Loucy (cell line): ENCODE data around the gene SLC48A1.

Experiments
- H2AFZ ChIP-seq: fragments of 200-600 bp; sonication (generic); 2 replicates; pipeline ENCODE4 v1.6.0; 2016; ENCODE audit warnings: antibody characterized with exemption, mild to moderate bottlenecking, low read length, moderate library complexity
- H3F3A ChIP-seq: fragments of 200-600 bp; 2 replicates; pipeline ENCODE4 v1.6.0; 2016; ENCODE audit warnings: antibody characterized with exemption, low read depth, mild to moderate bottlenecking
- H3K27me3 ChIP-seq: fragments of 200-600 bp; sonication (generic); 2 replicates; pipeline ENCODE4 v1.6.1; 2014; ENCODE audit warnings: low read length, mild to moderate bottlenecking; ENCODE audit not compliant: insufficient read depth, poor library complexity, severe bottlenecking
- H3K36me3 ChIP-seq: fragments of 200-600 bp; sonication (generic); 2 replicates; pipeline ENCODE4 v1.6.1; 2016; ENCODE audit warnings: low read length; ENCODE audit not compliant: insufficient read depth
- H3K4me1 ChIP-seq: fragments of 200-600 bp; sonication (generic); 2 replicates; pipeline ENCODE4 v1.5.1; 2014; ENCODE audit warnings: low read length, mild to moderate bottlenecking; ENCODE audit not compliant: insufficient read depth, poor library complexity, severe bottlenecking
- H3K4me2 ChIP-seq: fragments of 200-600 bp; sonication (generic); 2 replicates; pipeline ENCODE4 v1.6.0; 2014; ENCODE audit warnings: antibody characterized with exemption, low read length, low read depth, mild to moderate bottlenecking; ENCODE audit not compliant: poor library complexity, severe bottlenecking
- H3K4me3 ChIP-seq: fragments of 200-600 bp; sonication (generic); 2 replicates; pipeline ENCODE4 v1.5.1; 2014; ENCODE audit warnings: low read length, mild to moderate bottlenecking, mixed read lengths; ENCODE audit not compliant: poor library complexity, severe bottlenecking
- H3K79me2 ChIP-seq: fragments of 200-600 bp; sonication (generic); 2 replicates; pipeline ENCODE4 v1.6.1; 2014; ENCODE audit warnings: low read length; ENCODE audit not compliant: insufficient read depth
- H3K9ac ChIP-seq: fragments of 200-600 bp; sonication (generic); 2 replicates; pipeline ENCODE4 v1.6.0; 2014; ENCODE audit warnings: mild to moderate bottlenecking, low read depth, low read length, moderate library complexity; ENCODE audit not compliant: poor library complexity, severe bottlenecking
- H3K9me2 ChIP-seq: fragments of 200-600 bp; sonication (generic); replicated peaks from 2 replicates; pipeline ENCODE4 v1.6.1; 2016; ENCODE audit warnings: low read depth, low read length, mixed read lengths
- H3K9me3 ChIP-seq: fragments of 200-600 bp; sonication (generic); 2 replicates; pipeline ENCODE4 v1.6.1; 2014; ENCODE audit warnings: mild to moderate bottlenecking, antibody characterized with exemption, low read length, low read depth; ENCODE audit not compliant: insufficient read depth
- H4K20me1 ChIP-seq: fragments of 200-600 bp; sonication (generic); 2 replicates; pipeline ENCODE4 v1.6.0; 2014; ENCODE audit warnings: antibody characterized with exemption, low read length, mild to moderate bottlenecking; ENCODE audit not compliant: insufficient read depth, poor library complexity, severe bottlenecking
- EZH2phosphoT487 ChIP-seq: fragments of 200-600 bp; IDR thresholded peaks from 2 replicates; pipeline ENCODE4 v1.6.1; 2018; ENCODE audit warnings: antibody characterized with exemption, mild to moderate bottlenecking, moderate library complexity, borderline replicate concordance
- TF ChIP-seq, protein P1 (sequence below): fragments of 200-600 bp; sonication (generic); conservative IDR thresholded peaks from 2 replicates; pipeline ENCODE4 v1.5.1; 2014; ENCODE audit warnings: mild to moderate bottlenecking, antibody characterized with exemption, low read length

The SLC48A1 gene

DNA sequence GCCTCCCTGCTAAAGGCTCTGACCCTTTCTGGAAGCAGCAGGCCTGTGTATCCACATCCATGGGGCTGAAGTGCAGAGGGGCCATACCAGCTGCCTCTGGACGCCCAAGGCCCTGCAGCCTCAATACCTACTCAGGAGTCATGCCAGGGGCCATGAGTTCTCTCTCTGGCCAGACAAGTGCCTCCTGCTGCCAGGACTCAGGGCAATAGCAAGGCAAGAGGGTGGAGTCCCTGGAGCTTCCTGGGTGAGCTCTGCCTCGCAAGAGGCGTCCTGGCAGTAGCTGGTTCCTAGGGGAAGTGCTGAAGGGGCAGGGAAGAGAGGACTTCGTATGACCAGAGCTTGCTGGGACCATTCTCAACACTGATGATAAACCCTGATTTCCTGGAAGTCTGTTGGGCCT is 36.8 kb upstream of the SLC48A1 start:
- Histone ChIP-seq H3K27me3 (no peaks in the 10 kb centered on the region), H3K79me2 (peaks cover 3% of the 10 kb centered on the region; the same call in 1 of the 2 replicates), H3K36me3 (no peaks in the 10 kb centered on the region), H3K9ac (no peak overlapping the region), H2AFZ (no peak overlapping the region), H3K4me3 (no peak overlapping the region), H3K9me2 (no peaks in the 10 kb centered on the region), H3K4me1 (peaks cover 33% of the 10 kb centered on the region), H3K9me3 (no peaks in the 10 kb centered on the region), H3K4me2 (no peak overlapping the region), H3F3A (no peaks in the 10 kb centered on the region), H4K20me1 (no peaks in the 10 kb centered on the region)
- no peak for TF ChIP-seq EZH2phosphoT487
- TF ChIP-seq, protein P1, sequence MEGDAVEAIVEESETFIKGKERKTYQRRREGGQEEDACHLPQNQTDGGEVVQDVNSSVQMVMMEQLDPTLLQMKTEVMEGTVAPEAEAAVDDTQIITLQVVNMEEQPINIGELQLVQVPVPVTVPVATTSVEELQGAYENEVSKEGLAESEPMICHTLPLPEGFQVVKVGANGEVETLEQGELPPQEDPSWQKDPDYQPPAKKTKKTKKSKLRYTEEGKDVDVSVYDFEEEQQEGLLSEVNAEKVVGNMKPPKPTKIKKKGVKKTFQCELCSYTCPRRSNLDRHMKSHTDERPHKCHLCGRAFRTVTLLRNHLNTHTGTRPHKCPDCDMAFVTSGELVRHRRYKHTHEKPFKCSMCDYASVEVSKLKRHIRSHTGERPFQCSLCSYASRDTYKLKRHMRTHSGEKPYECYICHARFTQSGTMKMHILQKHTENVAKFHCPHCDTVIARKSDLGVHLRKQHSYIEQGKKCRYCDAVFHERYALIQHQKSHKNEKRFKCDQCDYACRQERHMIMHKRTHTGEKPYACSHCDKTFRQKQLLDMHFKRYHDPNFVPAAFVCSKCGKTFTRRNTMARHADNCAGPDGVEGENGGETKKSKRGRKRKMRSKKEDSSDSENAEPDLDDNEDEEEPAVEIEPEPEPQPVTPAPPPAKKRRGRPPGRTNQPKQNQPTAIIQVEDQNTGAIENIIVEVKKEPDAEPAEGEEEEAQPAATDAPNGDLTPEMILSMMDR: no peak

DNA sequence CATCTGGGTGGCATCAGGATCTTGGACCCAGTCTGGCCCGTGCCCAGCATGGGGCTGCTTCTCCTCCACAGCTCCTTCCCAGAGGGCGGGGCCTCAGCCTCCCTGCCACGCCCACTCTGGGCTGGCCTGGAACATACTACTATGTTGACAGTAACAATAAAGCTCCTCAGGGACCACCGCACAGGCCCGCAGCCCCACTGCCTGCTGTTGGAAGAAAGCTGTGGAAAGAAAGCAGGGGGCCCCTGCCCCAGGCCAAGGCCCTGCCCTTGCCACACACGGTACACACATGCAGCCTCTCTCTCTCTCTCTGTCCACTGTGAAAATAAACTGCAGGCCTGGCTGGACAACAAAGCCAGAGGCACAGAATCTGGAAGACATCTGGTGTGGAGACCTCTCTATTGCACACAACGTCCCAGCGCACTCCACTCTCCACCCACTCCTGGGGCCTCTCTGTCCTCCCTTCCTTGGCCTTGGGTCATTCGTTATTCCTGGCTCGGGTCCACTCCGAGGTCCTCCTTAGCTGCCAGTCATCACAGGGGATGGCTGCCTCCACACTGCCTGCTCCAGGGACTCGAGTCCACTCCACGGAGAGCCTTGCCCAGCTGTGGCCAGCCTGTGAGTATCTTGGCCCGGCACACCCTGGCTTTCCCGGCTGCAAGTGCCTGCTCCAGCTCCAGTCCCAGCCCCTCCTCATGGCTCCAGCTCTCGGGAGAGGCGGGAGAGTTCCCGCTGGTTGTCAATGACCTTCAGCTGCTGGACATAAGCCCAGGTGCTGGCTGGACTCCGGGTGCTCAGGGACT is 36.0 kb upstream of the SLC48A1 start:
- H3K4me3 ChIP-seq: no peak overlapping the region
- H3K27me3 ChIP-seq: no peaks in the 10 kb centered on the region
- peaks cover 4% of the 10 kb centered on the region; the same call in 1 of the 2 replicates for H3F3A ChIP-seq
- no peak overlapping the region for H3K9ac ChIP-seq
- no peaks in the 10 kb centered on the region for H3K36me3 ChIP-seq
- no peaks in the 10 kb centered on the region for H3K9me3 ChIP-seq
- H3K4me1 ChIP-seq: peaks cover 38% of the 10 kb centered on the region
- H3K79me2 ChIP-seq: peaks cover 3% of the 10 kb centered on the region; the same call in 1 of the 2 replicates
- TF ChIP-seq, protein P1: no peak
- no peak for TF ChIP-seq EZH2phosphoT487
- no peaks in the 10 kb centered on the region for H3K9me2 ChIP-seq
- H2AFZ ChIP-seq: no peak overlapping the region
- H4K20me1 ChIP-seq: no peaks in the 10 kb centered on the region
- H3K4me2 ChIP-seq: no peak overlapping the region

DNA sequence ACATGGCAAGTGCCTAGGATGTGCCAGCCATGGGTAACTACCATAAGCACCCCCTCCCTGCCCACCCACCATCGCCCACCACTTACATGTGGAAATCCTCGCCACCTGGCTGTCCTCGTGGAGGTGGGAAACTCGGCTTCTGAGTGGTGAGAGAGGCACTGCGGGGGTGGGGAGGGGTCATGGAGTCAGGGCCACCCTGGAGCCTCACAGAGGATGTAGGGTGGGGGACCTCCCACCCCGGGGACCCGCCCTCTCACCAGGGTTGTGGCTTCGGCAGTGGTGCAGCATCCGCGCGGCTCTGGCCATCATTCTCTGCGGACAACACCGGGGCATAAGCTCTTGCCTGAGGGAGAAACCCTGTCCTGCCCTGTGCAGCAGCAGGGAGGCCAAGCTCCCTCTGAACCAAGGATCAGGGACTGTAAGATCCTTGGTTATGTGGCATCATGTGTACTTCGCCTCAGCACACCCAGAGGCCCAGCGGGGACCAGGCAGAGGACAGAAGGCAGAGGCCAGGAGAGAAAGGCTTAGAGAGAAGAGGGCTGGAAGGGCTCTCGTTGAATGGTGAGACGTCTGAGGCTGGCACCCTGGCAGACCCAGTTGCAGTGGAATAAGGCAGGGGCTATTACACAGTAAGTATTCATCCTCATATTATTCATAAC is 35.0 kb upstream of the SLC48A1 start:
- peaks cover 4% of the 10 kb centered on the region; the same call in 1 of the 2 replicates for H3F3A ChIP-seq
- H3K79me2 ChIP-seq: peaks cover 3% of the 10 kb centered on the region; the same call in 1 of the 2 replicates
- H3K9me2 ChIP-seq: no peaks in the 10 kb centered on the region
- H3K4me2 ChIP-seq: no peak overlapping the region
- H3K9me3 ChIP-seq: no peaks in the 10 kb centered on the region
- H4K20me1 ChIP-seq: no peaks in the 10 kb centered on the region
- no peaks in the 10 kb centered on the region for H3K27me3 ChIP-seq
- TF ChIP-seq, protein P1: no peak
- no peak for TF ChIP-seq EZH2phosphoT487
- H3K36me3 ChIP-seq: no peaks in the 10 kb centered on the region
- H3K4me1 ChIP-seq: peaks cover 42% of the 10 kb centered on the region
- peak overlapping the region; percentile 77 for H3K9ac ChIP-seq
- no peak overlapping the region for H3K4me3 ChIP-seq
- H2AFZ ChIP-seq: no peak overlapping the region
